GM21515 (cell line): Measurements from ENCODE around the gene ZNF428.
"Not testable (repeated sequence)": the region's sequence is repeated elsewhere in the genome, so short reads cannot be mapped to it uniquely, and the experiment has no call there.

Source experiments
- ATAC-seq: cut with Tn5 transposase; IDR thresholded peaks from one replicate; pipeline ENCODE4 v1.9.1; 2021; ENCODE audit not compliant: unreplicated experiment

Gene ZNF428

GRCh38 chr19:43619262-43620060 is at the start of gene ZNF428:
ZNF428 (minus strand) TSS chr19:43619629; CDS start chr19:43614304, 5,325 bp downstream.
- peak; percentile 80 for ATAC-seq

GRCh38 chr19:43668406-43669109 is 49.1 kb upstream of the ZNF428 start:
- peak; percentile 83 for ATAC-seq

- no peak for ATAC-seq
These were observed 48.5 kb upstream of the ZNF428 start for GRCh38 chr19:43667876-43668405.

GRCh38 chr19:43667126-43667875 is 47.9 kb upstream of the ZNF428 start:
- ATAC-seq = no peak

GRCh38 chr19:43664018-43664417 is 44.6 kb upstream of the ZNF428 start:
- ATAC-seq = no peak

- ATAC-seq = no peak
These were observed 43.1 kb upstream of the ZNF428 start for GRCh38 chr19:43662487-43662886.

GRCh38 chr19:43660971-43661360 is 41.5 kb upstream of the ZNF428 start:
- ATAC-seq = no peak

- no peak for ATAC-seq
These were observed 41.0 kb upstream of the ZNF428 start for GRCh38 chr19:43660301-43660970.

GRCh38 chr19:43658494-43658893 is 39.1 kb upstream of the ZNF428 start:
- ATAC-seq = no peak

- ATAC-seq = no peak
These were observed 38.6 kb upstream of the ZNF428 start for GRCh38 chr19:43658001-43658400.

- no peak for ATAC-seq
These were observed 37.0 kb upstream of the ZNF428 start for GRCh38 chr19:43656436-43656835.

GRCh38 chr19:43652546-43652874 is 33.1 kb upstream of the ZNF428 start:
- ATAC-seq = no peak

- no peak for ATAC-seq
These were observed 32.5 kb upstream of the ZNF428 start for GRCh38 chr19:43651758-43652545.

- not testable (repeated sequence) for ATAC-seq
These were observed 30.8 kb upstream of the ZNF428 start for GRCh38 chr19:43650276-43650675.

- ATAC-seq = no peak
These were observed 30.1 kb upstream of the ZNF428 start for GRCh38 chr19:43649514-43649913.

GRCh38 chr19:43648633-43649032 is 29.2 kb upstream of the ZNF428 start:
- ATAC-seq = no peak

GRCh38 chr19:43644181-43644580 is 24.8 kb upstream of the ZNF428 start:
- ATAC-seq = no peak

- ATAC-seq = no peak
These were observed 23.9 kb upstream of the ZNF428 start for GRCh38 chr19:43643326-43643725.

- ATAC-seq = no peak
These were observed 23.1 kb upstream of the ZNF428 start for GRCh38 chr19:43642531-43642930.

- ATAC-seq = no peak
These were observed 21.9 kb upstream of the ZNF428 start for GRCh38 chr19:43641333-43641732.
